ENCODE measurements around the gene RGS6.

DNA sequence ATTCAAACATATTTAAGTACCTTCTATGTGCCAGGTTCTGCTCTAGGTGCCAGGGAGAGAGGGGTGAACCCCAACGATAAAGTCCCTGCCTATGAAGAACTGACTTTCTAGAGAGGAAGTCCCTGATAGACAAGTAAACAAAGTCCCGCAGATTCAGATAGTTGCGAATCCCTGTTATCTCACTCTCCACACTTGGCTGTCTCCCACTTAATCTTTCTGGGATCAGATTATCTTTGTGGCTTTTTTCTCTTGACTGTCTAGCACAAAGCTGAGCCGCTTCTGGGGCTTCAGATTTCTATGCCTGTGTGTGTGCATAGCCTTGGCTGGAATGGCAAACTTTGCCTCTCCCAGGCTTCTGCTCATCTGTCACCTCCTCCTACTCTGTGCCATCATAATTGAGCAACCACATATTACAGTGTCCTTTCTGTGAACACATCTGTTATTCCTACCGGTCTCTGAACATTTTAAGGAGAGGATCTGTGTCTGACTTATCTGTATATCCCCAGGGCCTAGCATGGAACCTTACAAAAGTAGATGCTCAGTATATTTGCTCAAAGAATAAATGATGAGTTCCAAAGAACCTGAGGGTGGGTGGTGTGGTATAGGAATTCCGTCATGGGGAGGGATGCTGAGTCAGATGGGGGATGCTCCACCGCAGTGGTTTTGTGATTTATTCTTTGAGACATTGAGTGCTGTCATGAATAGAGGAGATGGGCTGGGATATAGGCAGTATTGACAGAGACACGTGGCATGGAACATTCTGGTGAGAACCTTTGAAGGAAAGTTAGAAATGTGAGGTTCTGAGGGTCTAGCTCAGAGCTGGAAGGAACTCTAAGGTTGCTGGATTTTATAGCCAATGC, 28.5 kb downstream of the RGS6 start:
- no peak for TF ChIP-seq POLR2A (IDR thresholded peaks at IDR 0.05; ENCODE audit: low read depth, low read length)
- no peak for TF ChIP-seq POLR2AphosphoS5 (IDR thresholded peaks at IDR 0.05; ENCODE audit: low read depth, low read length)
- TF ChIP-seq TAF1 (IDR thresholded peaks at IDR 0.05; ENCODE audit: borderline replicate concordance, low read depth, low read length), result no peak

Measured in GM12892 (cell line).